GM12892 (cell line): ENCODE data around the gene VWA5B1.
"Not testable (repeated sequence)": the region's sequence is repeated elsewhere in the genome, so short reads cannot be mapped to it uniquely, and the experiment has no call there.

Experiments
- DNase-seq: peaks from one replicate; pipeline ENCODE4 v3.0.0; 2011; ENCODE audit not compliant: insufficient read length
- FAIRE-seq: peaks from 2 replicates; lab custom pipeline; 2011; peaks lifted over from hg19 to GRCh38; lab: Jason Lieb, UNC
- POLR2A ChIP-seq: IDR thresholded peaks from 2 replicates; pipeline ENCODE4 v1.6.1; 2011; ENCODE audit warnings: low read depth, low read length, control low read depth
- POLR2AphosphoS5 ChIP-seq: IDR thresholded peaks from 2 replicates; pipeline ENCODE4 v1.6.1; 2011; ENCODE audit warnings: low read depth, low read length, control low read depth
- TAF1 ChIP-seq: IDR thresholded peaks from 2 replicates; pipeline ENCODE4 v1.6.1; 2011; ENCODE audit warnings: low read depth, mild to moderate bottlenecking, control low read depth, low read length, borderline replicate concordance

Gene VWA5B1

GRCh38 chr1:20262810-20263534 lies 27.7 kb upstream of the VWA5B1 start:
- TF ChIP-seq TAF1 (no peak), POLR2AphosphoS5 (no peak), POLR2A (no peak)
- FAIRE-seq (no peak), DNase-seq (no peak)

GRCh38 chr1:20265250-20265649 lies 25.4 kb upstream of the VWA5B1 start:
- TF ChIP-seq POLR2A (no peak), TAF1 (no peak), POLR2AphosphoS5 (no peak)
- FAIRE-seq (no peak), DNase-seq (no peak)

- TF ChIP-seq POLR2A (no peak), POLR2AphosphoS5 (no peak), TAF1 (no peak)
- FAIRE-seq (no peak), DNase-seq (no peak)
Measured at GRCh38 chr1:20266141-20266540, 24.5 kb upstream of the VWA5B1 start.

GRCh38 chr1:20266642-20267041 lies 24.0 kb upstream of the VWA5B1 start:
- no peak for FAIRE-seq
- TF ChIP-seq POLR2AphosphoS5: no peak
- TF ChIP-seq POLR2A: no peak
- TF ChIP-seq TAF1: no peak
- DNase-seq: no peak

GRCh38 chr1:20271498-20272400 lies 18.9 kb upstream of the VWA5B1 start:
- DNase-seq: no peak
- FAIRE-seq: no peak
- TF ChIP-seq TAF1: no peak
- no peak for TF ChIP-seq POLR2AphosphoS5
- TF ChIP-seq POLR2A: no peak

- not testable (repeated sequence) for DNase-seq, FAIRE-seq
Measured at GRCh38 chr1:20273716-20274115, 17.0 kb upstream of the VWA5B1 start.

GRCh38 chr1:20275319-20275925 lies 15.3 kb upstream of the VWA5B1 start:
- TF ChIP-seq POLR2A: no peak
- no peak for TF ChIP-seq TAF1
- no peak for TF ChIP-seq POLR2AphosphoS5
- DNase-seq (no peak), FAIRE-seq (no peak)

GRCh38 chr1:20276485-20277159 lies 14.1 kb upstream of the VWA5B1 start:
- TF ChIP-seq TAF1 (no peak), POLR2AphosphoS5 (no peak), POLR2A (no peak)
- DNase-seq (no peak), FAIRE-seq (no peak)

- no peak for DNase-seq
- TF ChIP-seq POLR2A (no peak), TAF1 (no peak), POLR2AphosphoS5 (no peak)
- no peak for FAIRE-seq
Measured at GRCh38 chr1:20278692-20279130, 12.0 kb upstream of the VWA5B1 start.

GRCh38 chr1:20279509-20279908 lies 11.2 kb upstream of the VWA5B1 start:
- FAIRE-seq (no peak), DNase-seq (no peak)
- TF ChIP-seq TAF1 (no peak), POLR2A (no peak), POLR2AphosphoS5 (no peak)

- TF ChIP-seq POLR2A (no peak), POLR2AphosphoS5 (no peak), TAF1 (no peak)
- FAIRE-seq: no peak
- no peak for DNase-seq
Measured at GRCh38 chr1:20280341-20280740, 10.3 kb upstream of the VWA5B1 start.
